ENCODE results near the gene ORC1. TPM values are rescaled to one million over a fixed set of nuclear protein-coding genes. Genes with fewer than 3 reads are reported as not detected.

Gene ORC1
- polyA plus RNA-seq, 1 donor (not counting 4 experiments of a cell fraction or from before 2014, with no cell fraction given), result 5.8 TPM

- Histone ChIP-seq H3K27ac (ENCODE audit: control insufficient read depth, insufficient read depth, low read length) (no peak overlapping the region), H3K9ac (ENCODE audit: control insufficient read depth, extremely low read depth, insufficient read depth, low read length) (no peak overlapping the region), H3K79me2 (ENCODE audit: control insufficient read depth, insufficient read depth, low read length) (no peaks in the 10 kb centered on the region), H4K20me1 (ENCODE audit: control insufficient read depth, extremely low read depth, insufficient read depth, low read length) (no peaks in the 10 kb centered on the region), H3K4me1 (ENCODE audit: control insufficient read depth, extremely low read depth, insufficient read depth, low read length) (no peaks in the 10 kb centered on the region), H3K27me3 (ENCODE audit: control insufficient read depth, extremely low read depth, insufficient read depth, low read length) (no peaks in the 10 kb centered on the region), H3K4me3 (ENCODE audit: control insufficient read depth in 2 of 3, extremely low read depth in 1 of 3, insufficient read depth in 2 of 3, low read depth in 1 of 3, low read length in 3 of 3) (no peak overlapping the region), H2AFZ (ENCODE audit: control insufficient read depth, low read length) (no peak overlapping the region), H3K9me3 (ENCODE audit: control insufficient read depth, low read depth, low read length) (no peaks in the 10 kb centered on the region), H3K9me1 (ENCODE audit: control insufficient read depth, extremely low read depth, insufficient read depth, low read length) (no peaks in the 10 kb centered on the region), H3K36me3 (ENCODE audit: control insufficient read depth in 2 of 2, extremely low read depth in 1 of 2, insufficient read depth in 2 of 2, low read length in 2 of 2) (no peaks in the 10 kb centered on the region), H3K4me2 (ENCODE audit: control insufficient read depth, extremely low read depth, insufficient read depth, low read depth, low read length) (no peak overlapping the region)
- no peak for FAIRE-seq
- TF ChIP-seq EZH2 (IDR thresholded peaks at IDR 0.05; ENCODE audit: low read length) (no peak), CTCF (optimal IDR thresholded peaks at IDR 0.05 in 1 of 3, IDR thresholded peaks at IDR 0.05 in 1 of 3, conservative IDR thresholded peaks at IDR 0.05 in 1 of 3; ENCODE audit: extremely low read depth in 1 of 3, insufficient read depth in 2 of 3, low read length in 3 of 3) (no peak)
- no peak for DNase-seq (ENCODE audit: low read depth, low spot score)
- dilution Hi-C loops (cut with MboI; ENCODE audit: extremely low pct_ligation_motif_present, low sequenced_read_pairs), result no loop called here
Observed at GRCh38 chr1:52323731-52324130, 80.5 kb downstream of the ORC1 start.

Other genes starting within 250 kb of the ORC1 start
- gene CC2D1B, start 38.2 kb downstream of the ORC1 start, polyA plus RNA-seq, result 12.5 to 14.4 TPM (median 13.6 TPM) in 3 replicates
- 13.5 to 29.5 TPM (median 21.6 TPM) in 3 replicates for gene PRPF38A, start 179 bp upstream of the ORC1 start, polyA plus RNA-seq
- 16.5 to 27.5 TPM (median 24.2 TPM) in 3 replicates for gene TUT4, start 148.7 kb upstream of the ORC1 start, polyA plus RNA-seq
- gene GPX7, start 197.9 kb upstream of the ORC1 start, polyA plus RNA-seq, result 0.40 to 0.49 TPM (median 0.42 TPM) in 3 replicates
- 0.04 to 0.17 TPM in 2 of 3 replicates, not detected in the other for gene SHISAL2A, start 228.7 kb upstream of the ORC1 start, polyA plus RNA-seq

All from keratinocyte (primary cell).